Kidney glomerular epithelial cell (primary cell): ENCODE results near the gene HOXC13.

Source experiments
- DNase-seq: peaks from one replicate; lab custom pipeline; 2025; lab: John Stamatoyannopoulos, UW

HOXC13 gene

DNA sequence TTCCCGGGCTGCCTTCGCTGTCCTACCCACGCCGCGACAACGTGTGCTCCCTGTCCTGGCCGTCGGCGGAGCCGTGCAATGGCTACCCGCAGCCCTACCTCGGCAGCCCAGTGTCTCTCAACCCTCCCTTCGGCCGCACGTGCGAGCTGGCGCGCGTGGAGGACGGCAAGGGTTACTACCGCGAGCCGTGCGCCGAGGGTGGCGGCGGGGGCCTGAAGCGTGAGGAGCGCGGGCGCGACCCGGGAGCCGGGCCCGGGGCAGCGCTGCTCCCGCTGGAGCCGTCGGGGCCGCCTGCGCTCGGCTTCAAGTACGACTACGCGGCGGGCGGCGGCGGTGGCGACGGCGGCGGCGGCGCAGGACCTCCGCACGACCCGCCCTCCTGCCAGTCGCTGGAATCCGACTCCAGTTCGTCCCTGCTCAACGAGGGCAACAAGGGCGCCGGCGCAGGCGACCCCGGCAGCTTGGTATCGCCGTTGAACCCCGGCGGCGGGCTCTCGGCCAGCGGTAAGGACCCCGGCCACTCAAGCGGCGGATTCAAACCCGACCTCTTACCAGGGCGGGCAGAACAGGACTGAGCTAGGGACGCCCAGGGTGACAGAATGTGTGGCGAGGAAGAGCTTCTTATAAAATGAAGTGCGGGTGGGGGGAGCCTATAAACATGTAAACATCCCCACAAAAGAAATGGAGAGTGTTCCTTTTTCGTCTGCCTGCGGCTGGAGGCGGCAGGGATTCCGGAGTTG, 16.6 kb downstream of the HOXC13 start:
- no peak for DNase-seq

DNA sequence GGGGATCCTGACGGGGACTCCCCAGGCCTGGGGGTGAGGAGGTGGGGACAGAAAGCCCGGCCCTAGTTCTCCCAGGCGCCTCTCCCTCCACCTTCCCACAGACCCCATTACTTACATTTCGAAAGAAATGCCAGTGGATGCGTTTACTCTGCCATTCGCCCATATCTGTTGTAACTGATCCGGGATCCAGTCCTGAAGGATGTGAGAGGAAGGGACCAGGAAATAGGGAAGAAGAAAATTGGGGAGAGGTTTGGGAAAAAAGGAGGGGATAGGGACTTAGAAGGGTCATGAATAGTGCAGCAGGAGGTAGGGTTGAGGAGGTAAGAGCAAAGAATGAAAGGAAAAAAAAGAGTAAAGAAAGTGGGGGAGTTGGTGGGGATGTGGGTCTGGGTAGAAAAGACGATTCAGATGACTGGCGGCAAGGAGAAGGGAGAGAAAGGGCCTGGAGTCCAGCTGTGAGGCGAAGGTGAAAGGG, 17.2 kb downstream of the HOXC13 start:
- no peak for DNase-seq

DNA sequence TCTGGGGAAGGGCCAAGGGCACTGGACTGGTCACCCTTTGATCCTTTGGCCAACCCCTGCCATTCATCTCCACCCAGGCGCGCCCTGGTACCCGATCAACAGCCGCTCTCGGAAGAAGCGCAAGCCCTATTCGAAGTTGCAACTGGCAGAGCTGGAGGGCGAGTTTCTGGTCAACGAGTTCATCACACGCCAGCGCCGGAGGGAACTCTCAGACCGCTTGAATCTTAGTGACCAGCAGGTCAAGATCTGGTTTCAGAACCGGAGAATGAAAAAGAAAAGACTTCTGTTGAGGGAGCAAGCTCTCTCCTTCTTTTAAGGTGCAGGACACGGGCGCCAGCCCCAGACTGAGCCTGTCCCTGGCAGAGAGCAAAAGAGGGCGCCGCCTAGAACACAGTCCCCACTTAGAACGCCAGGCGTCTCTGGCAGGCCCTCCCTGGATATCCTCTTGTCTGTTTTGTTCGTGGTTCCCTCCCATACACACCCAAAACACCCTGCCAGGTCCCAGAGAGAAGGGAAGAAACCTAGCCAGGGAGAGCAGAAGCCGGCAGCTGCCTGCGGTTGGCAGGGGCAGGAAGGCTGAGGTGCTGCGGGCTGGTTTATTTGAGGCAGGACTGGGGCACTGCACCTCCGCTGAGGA, 17.7 kb downstream of the HOXC13 start:
- no peak for DNase-seq

DNA sequence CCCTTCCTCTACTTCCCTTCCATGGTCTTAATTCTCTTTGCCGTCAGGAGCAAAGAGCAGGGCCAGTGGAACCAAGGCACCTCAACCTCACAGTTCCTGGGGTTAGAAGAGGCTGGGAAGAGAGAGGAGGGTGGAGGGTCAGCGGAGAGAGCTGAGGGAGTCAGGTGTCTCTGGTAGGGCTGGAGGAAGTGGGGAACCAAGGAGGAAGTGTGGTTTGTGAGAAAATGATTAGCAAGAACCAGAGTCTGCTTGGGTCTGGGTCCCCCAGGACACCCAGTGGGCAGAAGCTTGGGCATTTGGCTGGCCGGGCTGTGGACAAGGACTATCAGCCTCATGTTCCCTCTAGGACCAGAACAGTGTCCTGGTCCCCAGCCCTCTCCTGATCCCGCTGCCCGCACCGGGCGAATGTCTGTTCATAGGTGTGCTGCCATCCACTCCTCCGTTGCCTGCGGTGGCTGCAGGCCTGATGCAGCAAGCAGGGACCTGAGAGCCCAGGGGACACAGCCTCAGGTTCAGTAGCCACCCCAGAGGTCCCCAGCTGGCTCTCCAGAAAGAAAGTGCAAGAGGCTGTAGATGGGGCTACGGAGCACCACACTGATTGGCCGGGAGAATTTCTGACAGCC, 18.4 kb downstream of the HOXC13 start:
- no peak for DNase-seq

DNA sequence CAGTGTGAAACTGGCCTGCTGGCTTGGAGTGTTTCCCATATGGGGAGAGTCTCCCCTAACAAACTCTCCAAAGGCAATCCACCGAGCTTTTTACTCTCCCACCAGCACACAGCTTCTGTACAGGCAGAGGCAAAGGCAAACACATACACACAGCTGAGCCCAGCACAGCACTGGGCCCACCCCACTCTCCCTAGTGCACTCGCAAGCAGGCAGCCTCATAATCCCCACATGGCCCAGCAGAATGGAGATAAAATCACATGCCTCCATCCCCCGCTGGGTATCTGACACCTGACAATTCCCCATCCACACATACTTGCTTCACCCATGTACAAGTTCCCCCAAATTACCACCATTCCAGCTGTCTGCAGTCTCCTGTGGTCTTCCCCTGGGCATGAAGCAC, 19.5 kb downstream of the HOXC13 start:
- no peak for DNase-seq

DNA sequence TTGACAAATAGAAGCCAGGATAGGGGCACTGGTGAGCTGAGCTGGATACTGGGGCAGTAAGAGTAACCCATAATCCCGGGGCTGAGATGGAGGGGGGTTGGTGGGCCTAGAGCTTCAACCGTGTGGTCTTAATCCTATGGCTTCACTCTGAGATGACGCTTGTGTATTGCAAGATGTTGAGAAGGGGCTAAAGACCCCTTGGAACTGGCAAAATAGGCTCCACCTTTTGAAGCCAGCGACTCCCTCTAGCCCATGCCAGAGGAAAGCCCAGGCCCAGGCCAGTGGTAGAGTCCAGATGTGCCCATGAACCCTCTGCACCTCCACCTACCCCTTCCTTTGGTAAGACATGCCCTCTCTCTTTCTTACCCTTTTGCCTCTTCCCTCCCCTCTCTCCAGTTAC, 20.7 kb downstream of the HOXC13 start:
- no peak for DNase-seq

DNA sequence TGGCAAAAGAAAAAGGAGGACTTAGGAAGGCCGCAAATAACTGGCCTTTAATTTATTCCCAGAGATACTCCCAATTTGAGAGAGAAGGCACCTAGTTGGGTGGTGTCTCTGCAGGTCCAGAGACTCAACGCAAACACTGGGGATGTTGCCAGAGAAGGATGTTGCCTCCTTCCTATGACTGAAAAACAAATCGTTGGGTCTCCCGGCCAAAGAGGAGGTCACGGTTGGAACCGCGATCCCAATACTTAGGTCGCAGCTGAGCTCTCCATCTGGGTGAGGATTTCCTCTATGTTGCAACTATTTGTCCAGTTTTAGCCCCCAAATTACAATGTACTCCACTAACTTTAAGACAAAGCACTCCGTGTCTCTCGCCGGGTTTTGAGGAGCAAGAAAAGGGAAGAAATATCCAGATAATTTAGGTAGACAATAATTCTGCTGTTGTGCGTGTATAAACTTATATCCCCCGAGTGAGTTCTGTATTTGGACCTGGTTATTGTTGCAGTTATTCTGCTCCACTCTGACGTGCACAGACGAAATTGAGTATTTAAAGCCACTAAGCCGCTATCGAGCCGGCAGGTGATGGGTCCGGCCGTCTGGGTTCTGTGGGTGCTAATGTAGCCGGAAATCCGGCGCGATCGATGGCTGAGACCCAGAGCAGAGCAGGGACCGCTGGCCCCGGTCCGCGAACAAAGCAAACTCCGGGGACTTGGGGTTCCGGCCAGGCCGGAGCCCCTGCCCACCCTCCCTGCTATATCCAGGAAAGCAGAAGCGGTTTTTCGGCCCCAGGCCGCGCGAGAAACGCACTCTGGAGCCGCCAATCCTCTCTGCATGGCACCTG, 21.8 kb downstream of the HOXC13 start:
- DNase-seq, result no peak

DNA sequence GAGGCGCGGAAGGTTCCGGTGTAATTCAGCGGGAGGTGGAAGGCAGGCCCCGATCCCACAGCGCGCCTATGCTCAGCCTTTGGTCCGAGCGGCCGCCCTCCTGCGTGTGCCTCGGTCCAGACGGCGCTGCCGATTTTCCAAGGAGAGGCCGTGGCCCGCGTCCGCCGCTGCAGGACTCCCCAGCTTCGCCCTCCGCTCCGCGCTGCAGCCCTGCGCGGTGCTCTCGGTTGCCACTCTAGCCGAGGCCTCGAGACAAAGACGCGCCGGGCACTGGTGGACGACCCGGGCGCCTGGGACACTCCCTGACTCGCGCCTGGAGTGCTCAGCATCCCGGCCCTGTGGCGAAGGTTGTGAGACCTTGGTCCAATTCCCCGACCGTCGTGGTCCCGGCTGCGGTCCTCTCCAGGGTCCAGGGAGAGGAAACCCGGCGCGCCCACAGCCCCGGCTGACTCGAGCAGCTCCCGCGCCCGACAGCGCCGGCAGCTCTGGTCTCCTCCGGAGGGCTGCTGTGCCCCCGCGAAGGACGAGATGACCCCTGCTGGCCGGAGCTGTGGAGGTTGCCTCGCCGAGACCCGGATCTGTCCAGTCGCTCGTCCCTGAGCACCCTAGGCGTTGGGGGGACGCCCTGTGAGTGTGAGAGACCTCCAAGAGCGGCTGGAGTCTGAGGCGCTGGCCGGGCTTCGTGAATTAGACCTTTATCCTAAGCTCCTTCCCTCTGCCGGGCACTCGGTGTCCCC, 22.6 kb downstream of the HOXC13 start:
- DNase-seq, result no peak

DNA sequence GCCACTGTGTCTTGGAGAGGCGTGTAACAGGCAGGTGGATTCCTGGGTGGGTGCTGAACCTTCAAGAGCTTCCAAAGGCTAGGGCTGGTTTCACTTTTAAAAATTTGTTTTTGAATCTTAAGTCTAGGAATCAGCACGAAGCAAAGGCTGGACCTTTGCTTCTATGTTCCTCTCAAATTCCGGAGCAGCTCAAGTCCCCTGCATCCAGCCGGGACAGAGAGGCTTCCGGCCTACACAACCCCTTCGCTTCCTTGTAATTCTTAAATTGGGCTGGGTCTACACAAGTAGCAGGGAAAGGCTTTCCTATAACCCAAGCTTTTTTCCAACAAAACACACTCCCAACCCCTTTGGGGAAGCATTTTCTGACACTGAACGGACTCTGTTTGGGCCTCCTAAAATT, 24.4 kb downstream of the HOXC13 start:
- DNase-seq, result no peak

DNA sequence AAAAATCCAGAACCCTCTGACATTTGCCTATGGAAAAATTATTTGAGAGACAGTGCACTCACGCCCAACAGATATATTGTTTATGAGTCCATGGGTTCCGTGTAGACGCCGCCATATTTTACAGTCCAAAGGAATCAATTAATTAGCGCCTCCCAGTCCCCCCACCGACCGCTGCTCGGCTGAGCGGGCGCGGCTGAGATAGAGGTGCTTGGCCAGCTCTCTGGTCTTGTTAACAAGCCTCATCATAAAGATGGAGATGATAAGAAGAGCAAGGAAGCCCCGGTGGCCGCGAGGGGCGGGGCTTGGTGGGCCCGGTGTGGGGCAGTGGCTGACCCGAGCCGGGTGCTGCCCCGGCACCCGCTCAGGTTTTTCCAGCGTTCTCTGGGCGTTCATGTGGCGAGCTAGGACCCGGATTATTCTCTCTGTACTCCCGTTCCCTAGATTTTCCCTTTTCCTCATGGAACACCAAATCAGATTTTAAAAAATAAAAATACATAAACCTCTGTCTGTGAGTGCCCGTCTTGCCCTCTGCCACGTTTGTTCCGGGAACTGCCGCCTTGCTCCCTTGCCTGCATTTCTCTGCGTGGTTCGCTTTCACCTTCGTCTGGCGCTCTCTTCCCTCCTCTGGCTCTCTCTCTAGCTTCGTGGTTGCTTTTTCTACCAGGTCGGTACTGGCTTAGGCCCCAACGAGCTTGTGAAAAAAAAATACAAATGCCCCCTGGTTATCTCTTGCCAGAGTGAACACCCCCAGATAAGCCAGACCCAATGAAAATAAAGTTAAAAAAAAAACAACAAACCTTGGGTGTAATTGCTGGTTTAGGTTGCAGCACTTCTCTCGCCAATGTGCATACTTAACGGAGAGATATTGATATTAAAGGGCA, 25.0 kb downstream of the HOXC13 start:
- DNase-seq, result no peak

DNA sequence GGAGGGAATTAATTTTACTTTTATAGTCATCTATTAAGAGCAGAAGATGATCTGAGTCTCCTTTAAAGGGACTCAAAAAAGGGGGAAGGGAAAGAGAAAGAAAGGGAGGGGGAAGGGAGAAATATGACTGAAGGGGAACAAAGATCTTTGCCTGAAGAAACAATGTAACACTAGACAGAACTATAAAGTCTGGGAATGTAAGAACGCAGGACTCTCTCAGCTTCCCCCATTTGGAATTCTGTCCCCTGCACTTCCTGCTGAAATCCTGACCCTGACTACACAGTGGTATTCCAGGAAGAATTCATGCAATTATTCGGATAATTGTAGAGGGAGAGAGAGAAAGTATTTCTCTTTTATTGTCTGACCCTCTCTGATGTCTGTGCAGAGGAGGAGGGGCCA, 25.7 kb downstream of the HOXC13 start:
- no peak for DNase-seq

DNA sequence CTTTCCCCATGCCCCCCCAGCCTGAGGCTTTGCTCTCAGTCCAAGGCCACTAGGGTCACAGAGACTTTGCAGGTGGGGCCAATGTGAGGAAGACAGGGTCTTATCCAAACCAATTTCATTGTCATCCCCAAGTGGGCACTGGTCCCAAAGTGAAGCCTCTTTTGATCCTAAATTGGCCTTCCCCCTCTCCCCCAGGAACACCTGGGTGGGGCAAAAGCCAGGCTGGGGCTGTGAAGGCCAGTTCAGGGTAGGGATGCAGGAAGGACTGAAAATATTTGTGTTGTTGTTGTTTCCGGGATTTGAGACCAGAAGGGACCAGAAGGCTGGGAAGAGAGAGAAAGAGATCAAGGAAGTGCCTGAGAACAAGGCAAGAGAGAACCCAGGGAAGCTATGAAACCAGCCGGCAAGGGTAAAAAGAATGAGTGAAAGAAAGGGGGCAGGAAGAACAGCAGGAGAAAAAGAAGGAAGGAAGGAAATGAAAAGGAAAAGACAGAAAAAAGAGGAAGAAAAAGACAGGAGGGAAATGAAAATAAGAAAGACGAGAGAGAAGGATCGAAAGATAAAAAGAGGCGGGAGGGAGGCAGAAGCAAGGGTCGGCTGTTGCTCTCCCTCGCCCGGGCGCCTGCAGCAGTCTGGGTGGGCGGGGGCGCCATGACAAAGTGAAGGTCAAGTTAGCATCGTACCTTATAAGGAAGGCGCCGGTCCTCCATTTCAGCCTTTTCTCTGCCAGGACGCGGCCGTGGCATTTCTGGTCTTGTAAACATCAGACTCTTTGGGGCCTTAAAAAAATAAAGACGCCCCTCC, 26.9 kb downstream of the HOXC13 start:
- DNase-seq, result no peak

DNA sequence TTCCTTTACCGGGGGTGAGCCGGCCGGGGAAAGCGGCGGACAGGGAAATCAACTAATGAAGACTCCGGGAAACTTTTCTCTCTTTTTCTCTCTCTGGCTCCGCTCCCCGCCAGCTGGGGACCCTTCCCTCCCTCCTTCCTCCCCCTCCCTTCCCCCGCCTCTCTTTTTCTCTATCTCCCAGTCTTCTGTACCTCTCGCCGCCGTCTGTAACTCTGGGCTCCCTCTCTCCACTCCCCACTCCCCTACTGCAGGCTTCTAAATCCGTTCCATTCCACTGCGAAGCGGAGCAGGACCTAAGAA, 27.4 kb downstream of the HOXC13 start:
- DNase-seq, result no peak

DNA sequence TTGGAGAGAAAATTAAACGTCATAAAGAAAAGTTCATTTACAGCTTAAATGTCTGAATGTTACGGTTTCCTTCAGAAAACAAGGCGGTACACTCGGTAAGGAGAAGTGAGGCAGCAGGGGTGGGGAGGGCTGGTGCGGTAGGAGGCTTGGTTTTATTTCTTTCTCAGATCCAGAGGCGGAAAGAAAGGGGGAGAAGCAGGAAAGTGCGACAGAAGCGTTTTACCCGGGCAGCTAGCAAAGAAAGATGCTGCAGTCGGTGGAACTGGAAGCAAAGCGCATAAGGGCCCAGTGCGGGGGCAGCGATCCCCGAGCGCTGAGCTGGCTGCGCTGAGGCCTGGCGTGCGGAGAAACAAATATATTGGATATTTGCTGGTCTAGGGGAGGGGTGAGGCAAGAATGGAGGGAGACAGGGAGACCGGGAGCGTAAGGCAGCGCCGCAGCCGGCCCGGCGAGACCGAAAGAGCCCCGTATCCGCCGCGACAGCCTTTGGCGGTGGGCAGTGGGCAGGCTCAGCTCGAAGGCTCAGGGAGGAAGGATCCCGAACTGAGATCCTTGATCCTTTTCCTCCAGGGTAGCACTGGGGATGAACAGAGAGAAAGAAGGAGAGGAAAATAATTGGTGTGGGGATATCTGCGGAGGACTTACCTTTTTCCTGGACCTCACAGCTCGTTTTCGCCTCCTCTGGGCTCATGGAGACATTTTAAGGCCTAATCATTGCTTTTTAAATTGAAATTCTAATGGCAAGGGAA, 27.9 kb downstream of the HOXC13 start:
- DNase-seq, result no peak

DNA sequence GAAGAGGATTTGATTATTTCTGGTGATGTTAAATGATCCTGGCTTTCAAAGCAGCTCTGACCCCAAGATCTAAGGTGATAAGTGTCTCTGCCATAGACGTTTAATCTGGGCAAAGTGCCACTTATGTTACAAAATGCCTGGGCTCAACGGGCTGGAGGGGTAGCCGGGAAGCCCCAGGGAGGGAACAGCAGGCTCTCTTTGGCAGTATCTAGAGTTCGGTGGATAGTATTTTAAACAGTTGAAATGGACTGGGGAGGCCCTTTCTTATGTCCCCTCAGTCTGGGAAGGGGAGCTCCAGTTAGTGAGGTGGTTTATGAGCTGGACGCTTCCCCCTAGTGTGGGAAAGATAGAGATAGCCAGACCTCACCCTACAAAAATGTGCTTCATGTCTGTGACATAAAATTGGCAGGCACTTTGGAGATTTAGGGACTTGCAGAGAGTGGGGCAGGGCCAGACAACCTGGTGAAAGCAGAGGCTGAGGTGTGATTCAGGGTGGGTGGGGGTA, 28.8 kb downstream of the HOXC13 start:
- no peak for DNase-seq

DNA sequence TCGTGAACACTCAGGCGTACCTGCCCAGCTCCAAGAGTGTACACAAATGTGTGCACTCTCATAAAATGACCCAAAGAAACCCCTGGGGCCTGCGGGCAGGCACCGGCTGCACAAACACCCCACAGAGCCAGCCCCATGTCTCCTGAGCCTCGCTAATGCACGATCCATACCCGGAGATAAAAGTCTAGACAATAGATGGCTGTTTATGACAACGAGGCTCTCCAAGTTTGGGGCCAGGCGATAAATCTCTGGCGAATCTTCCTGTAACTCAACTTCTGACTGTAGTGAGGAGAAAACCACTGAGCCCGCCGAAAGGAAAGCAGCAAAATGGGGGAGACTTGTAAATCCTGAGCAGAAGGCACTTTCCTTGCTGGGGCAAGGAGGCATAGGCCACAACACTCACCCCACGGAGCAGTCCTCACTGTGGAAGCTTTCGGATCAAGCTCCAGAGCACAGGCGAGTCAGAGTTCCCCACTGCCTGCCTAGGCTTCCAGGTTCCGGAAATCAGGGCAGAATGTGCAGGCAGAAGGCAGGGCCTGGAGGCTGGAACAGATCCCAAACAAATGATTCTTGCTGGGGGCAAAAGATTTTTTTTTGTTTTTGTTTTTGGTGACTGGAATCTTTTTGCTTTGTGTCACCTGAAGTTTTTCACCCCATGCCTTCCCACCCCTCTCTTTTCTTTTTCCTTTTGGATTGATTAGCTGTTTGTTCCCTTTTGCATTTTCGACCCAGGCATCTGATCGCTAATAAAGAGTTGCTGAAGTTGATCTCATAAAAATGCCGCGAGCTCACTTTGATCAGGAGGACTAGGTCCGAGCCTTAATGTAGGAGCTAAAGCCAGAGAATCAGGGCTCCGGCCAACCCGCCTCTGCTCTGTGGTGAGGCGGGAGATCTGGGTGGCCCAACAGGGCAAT, 29.8 kb downstream of the HOXC13 start:
- no peak for DNase-seq

DNA sequence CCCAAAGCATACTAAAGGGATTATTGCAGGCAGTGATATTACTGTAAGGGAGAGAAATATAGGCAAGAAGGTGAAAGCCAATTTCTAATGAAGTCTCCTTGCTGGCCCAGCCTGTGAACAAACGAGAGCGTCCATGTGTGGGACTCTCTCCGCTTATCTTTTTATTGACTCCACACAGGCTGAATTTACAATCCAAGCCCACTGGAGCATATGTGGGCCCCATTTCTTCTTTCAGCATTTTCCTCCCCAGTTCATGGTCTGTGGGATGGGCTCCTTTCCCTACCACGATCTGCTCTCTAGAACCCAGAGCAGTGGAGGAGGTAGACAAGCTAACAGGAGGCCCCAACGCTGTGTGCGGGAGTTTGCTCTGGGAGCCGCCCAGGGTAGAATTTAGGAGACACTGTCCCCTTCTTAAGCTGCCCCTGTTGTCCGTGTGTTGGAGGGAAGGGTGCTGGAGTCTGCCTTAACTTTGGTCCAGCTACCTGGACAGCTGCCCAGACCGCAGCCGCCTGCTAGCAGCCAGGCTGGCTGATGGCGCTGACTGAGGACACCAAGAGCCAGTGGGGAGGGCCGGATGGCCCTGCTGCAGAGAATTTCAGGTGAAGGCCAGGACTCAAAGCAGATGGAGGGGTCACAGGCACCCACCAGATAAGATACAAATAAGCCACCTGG, 31.1 kb downstream of the HOXC13 start:
- DNase-seq, result no peak

DNA sequence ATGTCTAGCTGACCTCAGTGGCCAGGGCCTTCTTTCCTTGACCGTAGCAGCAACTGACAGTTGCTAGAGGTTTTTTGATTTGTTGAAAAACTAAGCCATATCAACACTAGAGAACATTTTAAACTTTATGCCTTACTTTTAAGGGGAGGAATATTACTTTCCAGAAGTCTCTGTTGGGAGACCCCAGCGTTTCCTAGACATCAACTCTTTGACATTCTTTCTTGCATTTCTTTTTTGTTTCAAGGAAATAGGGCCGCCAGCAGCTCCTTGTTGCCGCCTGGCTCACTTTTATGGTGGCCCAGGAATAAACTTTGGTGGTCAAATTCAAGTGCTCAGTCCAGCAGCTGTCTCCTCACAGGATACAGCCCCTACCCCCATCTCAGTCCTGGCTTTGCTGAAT, 31.8 kb downstream of the HOXC13 start:
- DNase-seq, result no peak
